Measurements from ENCODE around the gene YWHAQ. TPM values are rescaled to one million over a fixed set of nuclear protein-coding genes. Genes with fewer than 3 reads are reported as not detected.

Gene YWHAQ
- total and polyA plus RNA-seq, 2 donors from 2014 or later = 168 to 262 TPM

Other genes starting within 250 kb of the YWHAQ start
- gene ITGB1BP1, start 207.5 kb downstream of the YWHAQ start, total RNA-seq = 67.1 TPM
- 164 TPM for gene ITGB1BP1, start 207.5 kb downstream of the YWHAQ start, polyA plus RNA-seq (ENCODE audit: insufficient read depth, low read depth, low replicate concordance)
- 27.5 TPM for gene CPSF3, start 207.3 kb downstream of the YWHAQ start, total RNA-seq
- 27.3 TPM for gene CPSF3, start 207.3 kb downstream of the YWHAQ start, polyA plus RNA-seq (ENCODE audit: insufficient read depth, low read depth, low replicate concordance)
- 52.7 TPM for gene IAH1, start 156.4 kb downstream of the YWHAQ start, total RNA-seq
- gene IAH1, start 156.4 kb downstream of the YWHAQ start, polyA plus RNA-seq (ENCODE audit: insufficient read depth, low read depth, low replicate concordance) = 97.0 TPM
- 29.9 TPM for gene ADAM17, start 75.2 kb downstream of the YWHAQ start, total RNA-seq
- 6.5 TPM for gene ADAM17, start 75.2 kb downstream of the YWHAQ start, polyA plus RNA-seq (ENCODE audit: insufficient read depth, low read depth, low replicate concordance)
- gene TAF1B, start 212.5 kb upstream of the YWHAQ start, total RNA-seq = 27.7 TPM
- gene TAF1B, start 212.5 kb upstream of the YWHAQ start, polyA plus RNA-seq (ENCODE audit: insufficient read depth, low read depth, low replicate concordance) = 8.8 TPM